HepG2 (cell line): Measurements from ENCODE around the gene HSPA1A. TPM values are rescaled to one million over a fixed set of nuclear protein-coding genes. Genes with fewer than 3 reads are reported as not detected.
A peak's percentile ranks its signal among the peaks of the same experiment; 100 is the strongest.

Source experiments
- AGO2 ChIP-seq: fragments of 200-400 bp; formaldehyde crosslinking; optimal IDR thresholded peaks from 2 replicates; pipeline ENCODE3; 2017; ENCODE audit warnings: mild to moderate bottlenecking, low read depth, low read length, moderate library complexity
- ASH2L ChIP-seq: fragments of 300-600, 200-600 bp; sonication (generic); IDR thresholded peaks from 2 replicates; pipeline ENCODE4 v1.7.0; 2017; ENCODE audit warnings: low read depth, mild to moderate bottlenecking, moderate library complexity, mixed read lengths, low read length; ENCODE audit not compliant: insufficient read length
- FIP1L1 ChIP-seq: fragments of 200-400 bp; formaldehyde crosslinking; IDR thresholded peaks from 2 replicates; pipeline ENCODE4 v1.6.1; 2018; ENCODE audit warnings: low read depth, mild to moderate bottlenecking, low read length, moderate library complexity, borderline replicate concordance; ENCODE audit not compliant: insufficient read depth
- GRHL1 ChIP-seq: sonication (generic); formaldehyde crosslinking; conservative IDR thresholded peaks from 2 replicates; pipeline ENCODE4 v1.8.0; 2022; ENCODE audit warnings: missing genetic modification reagents
- MEF2D ChIP-seq: sonication (generic); formaldehyde crosslinking; IDR thresholded peaks from 2 replicates; pipeline ENCODE4 v1.5.1; 2020; ENCODE audit warnings: mild to moderate bottlenecking, missing genetic modification reagents
- NCOA5 ChIP-seq: sonication (generic); formaldehyde crosslinking; IDR thresholded peaks from 2 replicates; pipeline ENCODE4 v1.4.0; 2020; ENCODE audit warnings: missing genetic modification reagents
- NFKB2 ChIP-seq: sonication (generic); formaldehyde crosslinking; IDR thresholded peaks from 2 replicates; pipeline ENCODE4 v1.4.0; 2020; ENCODE audit warnings: missing genetic modification reagents, borderline replicate concordance
- PRDM15 ChIP-seq: sonication (generic); formaldehyde crosslinking; IDR thresholded peaks from 2 replicates; pipeline ENCODE4 v1.4.0; 2020; ENCODE audit warnings: missing genetic modification reagents
- RBM22 ChIP-seq: fragments of 200-400 bp; formaldehyde crosslinking; optimal IDR thresholded peaks from 2 replicates; pipeline ENCODE3; 2017; ENCODE audit warnings: mild to moderate bottlenecking, low read length, moderate library complexity
- SKI ChIP-seq: fragments of 450-650 bp; IDR thresholded peaks from one replicate; pipeline ENCODE4 v1.6.1; 2018; ENCODE audit warnings: mild to moderate bottlenecking; ENCODE audit not compliant: partially characterized antibody
- SNRNP70 ChIP-seq: fragments of 200-400 bp; formaldehyde crosslinking; IDR thresholded peaks from 2 replicates; pipeline ENCODE4 v1.6.1; 2017; ENCODE audit warnings: mild to moderate bottlenecking, low read depth, low read length, moderate library complexity
- SOX13 ChIP-seq, 3 experiments: fragments of 450-650 bp in 1 of 3; sonication (generic) in 1 of 3; formaldehyde crosslinking in 1 of 3; IDR thresholded peaks in 2 of 3; conservative IDR thresholded peaks in 1 of 3; 2 replicates each; pipeline versions ENCODE4 v1.5.0 to v1.6.1; 2016 to 2020; ENCODE audit warnings: antibody characterized with exemption in 1 of 3, mild to moderate bottlenecking in 1 of 3, missing compliant biosample characterization in 1 of 3, missing genetic modification reagents in 1 of 3, moderate library complexity in 1 of 3
- SP1 ChIP-seq, 2 experiments: fragments of 450-650 bp in 1 of 2; sonication (generic) in 1 of 2; formaldehyde crosslinking in 1 of 2; IDR thresholded peaks; 2 replicates each; pipeline versions ENCODE4 v1.4.0 to v1.6.1; 2016 to 2020; ENCODE audit warnings: missing genetic modification reagents in 1 of 2
- ZNF354B ChIP-seq: sonication (generic); formaldehyde crosslinking; IDR thresholded peaks from 2 replicates; pipeline ENCODE4 v1.8.0; 2022; ENCODE audit warnings: mild to moderate bottlenecking, missing genetic modification reagents
- ZNF567 ChIP-seq: sonication (generic); formaldehyde crosslinking; IDR thresholded peaks from 2 replicates; pipeline ENCODE4 v1.8.1; 2023; ENCODE audit warnings: mild to moderate bottlenecking, missing genetic modification reagents, borderline replicate concordance
- polyA plus RNA-seq, 8 experiments: library from polyadenylated mRNA; depleted of rRNA in 3 of 8; stranded (reverse) in 7 of 8; unstranded in 1 of 8; fragments of >200 nt; fragmentation: Illumina TruSeq in 4 of 8; extraction: Trizol in 4 of 8; gene quantifications; 2 replicates each; pipeline versions ENCODE4 v1.2.1 to v1.2.3, GENCODE V29; 2011 to 2016; ENCODE audit warnings: low read depth in 4 of 8, missing spikeins in 1 of 8, mixed read lengths in 1 of 8; ENCODE audit not compliant: insufficient read depth in 1 of 8
- total RNA-seq, 5 experiments: library from RNA; depleted of rRNA; stranded (reverse); fragments of >200 nt; fragmentation: Illumina TruSeq; extraction: Trizol; gene quantifications; 2 replicates each; pipeline ENCODE4 v1.2.3, GENCODE V29; 2016; ENCODE audit warnings: low read depth in 1 of 5
- TF ChIP-seq, protein P1 (sequence below): sonication (generic); formaldehyde crosslinking; IDR thresholded peaks from 2 replicates; pipeline ENCODE4 v1.5.0; 2020; ENCODE audit warnings: mild to moderate bottlenecking, missing genetic modification reagents, borderline replicate concordance
- TF ChIP-seq, protein P2 (sequence below): sonication (generic); formaldehyde crosslinking; IDR thresholded peaks from 2 replicates; pipeline ENCODE4 v1.5.1; 2020; ENCODE audit warnings: missing genetic modification reagents, mild to moderate bottlenecking, borderline replicate concordance
- TF ChIP-seq, protein P3 (sequence below): conservative IDR thresholded peaks from 2 replicates; pipeline ENCODE4 v1.6.1; 2018; ENCODE audit warnings: missing genetic modification reagents

Gene HSPA1A
- total and polyA plus RNA-seq, 2 of the 13 experiments (the other 11 are each of a cell fraction or from before 2014, with no cell fraction given), result 44.5 to 85.0 TPM

- TF ChIP-seq GRHL1, result no peak
- no peak for TF ChIP-seq ASH2L
- TF ChIP-seq FIP1L1, result no peak
- no peak for TF ChIP-seq SOX13 (IDR thresholded peaks at IDR 0.05)
- no peak; a peak in 1 of 4 replicates for TF ChIP-seq SOX13 (CRISPR knock-in tag; conservative IDR thresholded peaks at IDR 0.05 in 1 of 2, IDR thresholded peaks at IDR 0.05 in 1 of 2)
- TF ChIP-seq, protein P1, sequence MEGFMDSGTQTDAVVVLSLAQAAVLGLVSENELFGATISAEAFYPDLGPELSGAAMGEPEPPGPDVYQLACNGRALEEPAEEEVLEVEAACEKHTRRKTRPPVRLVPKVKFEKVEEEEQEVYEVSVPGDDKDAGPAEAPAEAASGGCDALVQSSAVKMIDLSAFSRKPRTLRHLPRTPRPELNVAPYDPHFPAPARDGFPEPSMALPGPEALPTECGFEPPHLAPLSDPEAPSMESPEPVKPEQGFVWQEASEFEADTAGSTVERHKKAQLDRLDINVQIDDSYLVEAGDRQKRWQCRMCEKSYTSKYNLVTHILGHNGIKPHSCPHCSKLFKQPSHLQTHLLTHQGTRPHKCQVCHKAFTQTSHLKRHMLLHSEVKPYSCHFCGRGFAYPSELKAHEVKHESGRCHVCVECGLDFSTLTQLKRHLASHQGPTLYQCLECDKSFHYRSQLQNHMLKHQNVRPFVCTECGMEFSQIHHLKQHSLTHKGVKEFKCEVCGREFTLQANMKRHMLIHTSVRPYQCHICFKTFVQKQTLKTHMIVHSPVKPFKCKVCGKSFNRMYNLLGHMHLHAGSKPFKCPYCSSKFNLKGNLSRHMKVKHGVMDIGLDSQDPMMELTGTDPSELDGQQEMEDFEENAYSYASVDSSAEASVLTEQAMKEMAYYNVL, result no peak
- TF ChIP-seq RBM22, result peak; percentile 15
- TF ChIP-seq SP1 (IDR thresholded peaks at IDR 0.05), result no peak
- TF ChIP-seq SP1 (CRISPR knock-in tag; IDR thresholded peaks at IDR 0.05), result no peak
- TF ChIP-seq, protein P2, sequence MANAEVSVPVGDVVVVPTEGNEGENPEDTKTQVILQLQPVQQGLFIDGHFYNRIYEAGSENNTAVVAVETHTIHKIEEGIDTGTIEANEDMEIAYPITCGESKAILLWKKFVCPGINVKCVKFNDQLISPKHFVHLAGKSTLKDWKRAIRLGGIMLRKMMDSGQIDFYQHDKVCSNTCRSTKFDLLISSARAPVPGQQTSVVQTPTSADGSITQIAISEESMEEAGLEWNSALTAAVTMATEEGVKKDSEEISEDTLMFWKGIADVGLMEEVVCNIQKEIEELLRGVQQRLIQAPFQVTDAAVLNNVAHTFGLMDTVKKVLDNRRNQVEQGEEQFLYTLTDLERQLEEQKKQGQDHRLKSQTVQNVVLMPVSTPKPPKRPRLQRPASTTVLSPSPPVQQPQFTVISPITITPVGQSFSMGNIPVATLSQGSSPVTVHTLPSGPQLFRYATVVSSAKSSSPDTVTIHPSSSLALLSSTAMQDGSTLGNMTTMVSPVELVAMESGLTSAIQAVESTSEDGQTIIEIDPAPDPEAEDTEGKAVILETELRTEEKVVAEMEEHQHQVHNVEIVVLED (CRISPR knock-in tag), result no peak
- TF ChIP-seq PRDM15, result 0 out of 2 replicates have a peak, but pooled peaks have one; percentile 28
- TF ChIP-seq, protein P3, sequence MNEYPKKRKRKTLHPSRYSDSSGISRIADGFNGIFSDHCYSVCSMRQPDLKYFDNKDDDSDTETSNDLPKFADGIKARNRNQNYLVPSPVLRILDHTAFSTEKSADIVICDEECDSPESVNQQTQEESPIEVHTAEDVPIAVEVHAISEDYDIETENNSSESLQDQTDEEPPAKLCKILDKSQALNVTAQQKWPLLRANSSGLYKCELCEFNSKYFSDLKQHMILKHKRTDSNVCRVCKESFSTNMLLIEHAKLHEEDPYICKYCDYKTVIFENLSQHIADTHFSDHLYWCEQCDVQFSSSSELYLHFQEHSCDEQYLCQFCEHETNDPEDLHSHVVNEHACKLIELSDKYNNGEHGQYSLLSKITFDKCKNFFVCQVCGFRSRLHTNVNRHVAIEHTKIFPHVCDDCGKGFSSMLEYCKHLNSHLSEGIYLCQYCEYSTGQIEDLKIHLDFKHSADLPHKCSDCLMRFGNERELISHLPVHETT (CRISPR knock-in tag), result no peak; the same call in 1 of the 2 replicates
- TF ChIP-seq AGO2, result peak; percentile 55
- TF ChIP-seq ZNF354B (CRISPR knock-in tag), result no peak
- no peak for TF ChIP-seq ZNF567 (CRISPR knock-in tag)
- no peak for TF ChIP-seq NFKB2
- no peak for TF ChIP-seq SKI
- no peak for TF ChIP-seq SNRNP70
- TF ChIP-seq MEF2D (CRISPR knock-in tag), result no peak
- no peak for TF ChIP-seq NCOA5 (CRISPR knock-in tag)
These were observed 20.7 kb downstream of the HSPA1A start (continued) for GRCh38 chr6:31836047-31836473.
